GM18951 (cell line): ENCODE measurements around the gene STARD5.

Experiments
- POLR2A ChIP-seq: IDR thresholded peaks from 4 replicates; pipeline ENCODE4 v1.6.1; 2011; ENCODE audit warnings: mild to moderate bottlenecking; ENCODE audit not compliant: insufficient read length, insufficient read depth; ENCODE audit errors: extremely low read depth
- in situ Hi-C: fragments of 300-500 bp; cut with MboI; formaldehyde crosslinking; loops from one replicate; pipeline ENCODE4 v1.12.0; 2022; ENCODE audit warnings: low sequenced_read_pairs, mixed read lengths, inconsistent platforms; ENCODE audit not compliant: unreplicated experiment

STARD5 gene

GRCh38 chr15:81288040-81288439 lies 35.9 kb downstream of the STARD5 start:
- in situ Hi-C loops = no loop called here
- no peak for TF ChIP-seq POLR2A

GRCh38 chr15:81286621-81287121 lies 37.3 kb downstream of the STARD5 start:
- no peak for TF ChIP-seq POLR2A
- in situ Hi-C loops = no loop called here

GRCh38 chr15:81285461-81285860 lies 38.5 kb downstream of the STARD5 start:
- in situ Hi-C loops = no loop called here

GRCh38 chr15:81284256-81285031 lies 39.5 kb downstream of the STARD5 start:
- in situ Hi-C loops = loop anchor here (5.0 kb wide), 1 partner anchor 48 kb away; no protein-coding TSS in a partner anchor
- no peak for TF ChIP-seq POLR2A

More at GRCh38 chr15:81285461-81285860, 38.5 kb downstream of the STARD5 start:
- TF ChIP-seq POLR2A = no peak

GRCh38 chr15:81282911-81283310 lies 41.0 kb downstream of the STARD5 start:
- in situ Hi-C loops = loop anchor here (5.0 kb wide), 1 partner anchor 49 kb away; no protein-coding TSS in a partner anchor
- TF ChIP-seq POLR2A = no peak

- in situ Hi-C loops = loop anchor here (5.0 kb wide), 1 partner anchor 50 kb away; no protein-coding TSS in a partner anchor
- no peak for TF ChIP-seq POLR2A
Measured at GRCh38 chr15:81282606-81282895, 41.4 kb downstream of the STARD5 start.

GRCh38 chr15:81281766-81282605 lies 42.0 kb downstream of the STARD5 start:
- TF ChIP-seq POLR2A = no peak
- in situ Hi-C loops = loop anchor here (5.0 kb wide), 1 partner anchor 50 kb away; no protein-coding TSS in a partner anchor

- in situ Hi-C loops = loop anchor here (5.0 kb wide), 1 partner anchor 51 kb away; no protein-coding TSS in a partner anchor
- TF ChIP-seq POLR2A = no peak
Measured at GRCh38 chr15:81281456-81281735, 42.5 kb downstream of the STARD5 start.

- no peak for TF ChIP-seq POLR2A
- in situ Hi-C loops = loop anchor here (5.0 kb wide), 1 partner anchor 51 kb away; no protein-coding TSS in a partner anchor
Measured at GRCh38 chr15:81280696-81281455, 43.1 kb downstream of the STARD5 start.

GRCh38 chr15:81279621-81280485 lies 44.1 kb downstream of the STARD5 start:
- in situ Hi-C loops = loop anchor here (5.0 kb wide), 1 partner anchor 52 kb away; no protein-coding TSS in a partner anchor
- TF ChIP-seq POLR2A = no peak

- no peak for TF ChIP-seq POLR2A
- in situ Hi-C loops = no loop called here
Measured at GRCh38 chr15:81278306-81279029, 45.5 kb downstream of the STARD5 start.
